ENCODE results near the gene DNALI1.

The DNALI1 gene

GRCh38 chr1:37601441-37601840 is 44.7 kb downstream of the DNALI1 start:
- no peak for DNase-seq (ENCODE audit: low read depth, low spot score)

- no peak for DNase-seq (ENCODE audit: low read depth, low spot score)
These were observed 46.3 kb downstream of the DNALI1 start for GRCh38 chr1:37602750-37603694.

GRCh38 chr1:37605061-37605650 is 48.4 kb downstream of the DNALI1 start:
- DNase-seq (ENCODE audit: low read depth, low spot score), result no peak

- no peak for DNase-seq (ENCODE audit: low read depth, low spot score)
These were observed 49.2 kb downstream of the DNALI1 start for GRCh38 chr1:37605806-37606474.

GRCh38 chr1:37606481-37607263 is 49.9 kb downstream of the DNALI1 start:
- DNase-seq (ENCODE audit: low read depth, low spot score), result no peak

GRCh38 chr1:37609002-37609401 is 52.3 kb downstream of the DNALI1 start:
- no peak for DNase-seq (ENCODE audit: low read depth, low spot score)

- DNase-seq (ENCODE audit: low read depth, low spot score), result no peak
These were observed 53.3 kb downstream of the DNALI1 start for GRCh38 chr1:37609994-37610393.

GRCh38 chr1:37612186-37612585 is 55.4 kb downstream of the DNALI1 start:
- no peak for DNase-seq (ENCODE audit: low read depth, low spot score)

- DNase-seq (ENCODE audit: low read depth, low spot score), result no peak
These were observed 57.4 kb downstream of the DNALI1 start for GRCh38 chr1:37614105-37614504.

- DNase-seq (ENCODE audit: low read depth, low spot score), result no peak
These were observed 59.6 kb downstream of the DNALI1 start for GRCh38 chr1:37616330-37616729.
